ENCODE data around the gene TMEM129.

TMEM129 gene

GRCh38 chr4:1744552-1744951 lies 23.4 kb upstream of the TMEM129 start:
- no peak for DNase-seq (ENCODE audit: low spot score)

- DNase-seq (ENCODE audit: low spot score), result no peak
These were observed 22.9 kb upstream of the TMEM129 start for GRCh38 chr4:1743975-1744374.

GRCh38 chr4:1743551-1743950 lies 22.4 kb upstream of the TMEM129 start:
- DNase-seq (ENCODE audit: low spot score), result no peak

GRCh38 chr4:1741208-1741607 lies 20.1 kb upstream of the TMEM129 start:
- DNase-seq (ENCODE audit: low spot score), result no peak

DNA sequence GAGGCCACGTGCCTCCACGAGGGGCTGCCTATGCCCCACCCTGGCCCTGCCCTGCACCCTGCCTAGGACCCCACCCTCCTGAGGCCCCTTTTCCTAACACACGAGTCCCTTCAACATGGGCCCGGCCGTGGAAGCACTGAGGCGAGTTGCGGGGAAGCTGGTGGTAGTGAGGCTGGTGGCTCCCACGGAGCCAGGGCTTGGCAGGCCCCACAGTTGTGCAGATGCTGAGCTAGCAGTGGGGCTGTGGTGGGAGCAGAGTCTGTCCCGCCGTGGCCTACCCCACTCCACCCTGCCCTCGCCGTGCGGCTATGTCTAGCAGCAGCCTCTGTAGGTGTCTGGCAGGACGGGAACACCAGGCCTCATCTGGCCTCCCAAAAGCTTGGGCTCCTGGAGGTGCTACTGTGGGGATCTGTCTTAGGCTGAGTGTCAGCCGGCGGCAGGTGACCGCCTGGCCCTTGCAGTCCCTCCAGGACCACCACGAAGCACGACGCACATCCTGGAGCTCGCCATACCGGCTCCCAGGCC lies 19.0 kb upstream of the TMEM129 start:
- no peak for DNase-seq (ENCODE audit: low spot score)

DNA sequence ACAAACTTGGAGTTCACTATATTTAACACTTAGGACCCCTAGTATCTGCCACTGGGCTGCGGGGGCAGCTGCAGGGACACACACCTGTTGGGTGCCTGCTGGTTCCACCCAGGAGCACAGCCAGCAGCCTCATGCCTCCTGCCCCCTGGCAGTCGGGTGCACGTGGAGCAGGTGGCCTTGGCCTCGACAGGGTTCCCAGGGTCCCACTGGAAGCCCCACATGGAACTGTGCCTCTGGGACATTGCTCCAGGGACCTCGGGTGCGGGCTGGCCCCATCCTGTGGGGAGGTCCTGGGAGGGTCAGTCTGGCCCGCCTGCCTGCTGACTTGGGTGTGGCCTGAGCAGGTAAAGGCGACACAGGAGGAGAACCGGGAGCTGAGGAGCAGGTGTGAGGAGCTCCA lies 18.2 kb upstream of the TMEM129 start:
- no peak for DNase-seq (ENCODE audit: low spot score)

- no peak for DNase-seq (ENCODE audit: low spot score)
These were observed 17.3 kb upstream of the TMEM129 start for GRCh38 chr4:1738410-1738809.

GRCh38 chr4:1737666-1738065 lies 16.5 kb upstream of the TMEM129 start:
- no peak for DNase-seq (ENCODE audit: low spot score)

DNA sequence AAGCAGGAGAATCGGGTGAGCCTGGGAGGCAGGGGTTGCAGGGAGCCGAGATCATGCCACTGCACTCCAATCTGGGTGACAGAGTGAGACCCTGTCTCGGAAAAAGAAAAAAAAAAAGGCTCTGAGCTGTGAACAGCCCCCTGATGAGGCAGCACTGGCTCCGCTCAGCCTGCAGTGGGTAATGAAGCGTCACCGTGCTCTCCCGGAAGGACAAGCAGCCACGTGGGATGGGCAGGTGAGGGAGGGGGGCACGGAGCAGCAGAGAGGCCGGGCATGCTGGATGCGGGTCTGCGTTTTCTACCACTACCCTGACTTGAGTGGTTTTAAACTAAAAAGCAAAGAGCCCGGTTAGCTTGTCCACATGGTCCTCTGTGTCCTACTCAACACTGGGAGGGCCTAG lies 15.7 kb upstream of the TMEM129 start:
- DNase-seq (ENCODE audit: low spot score), result no peak

- no peak for DNase-seq (ENCODE audit: low spot score)
These were observed 14.1 kb upstream of the TMEM129 start for GRCh38 chr4:1735215-1735614.

- no peak for DNase-seq (ENCODE audit: low spot score)
These were observed 11.8 kb upstream of the TMEM129 start for GRCh38 chr4:1732911-1733310.

DNA sequence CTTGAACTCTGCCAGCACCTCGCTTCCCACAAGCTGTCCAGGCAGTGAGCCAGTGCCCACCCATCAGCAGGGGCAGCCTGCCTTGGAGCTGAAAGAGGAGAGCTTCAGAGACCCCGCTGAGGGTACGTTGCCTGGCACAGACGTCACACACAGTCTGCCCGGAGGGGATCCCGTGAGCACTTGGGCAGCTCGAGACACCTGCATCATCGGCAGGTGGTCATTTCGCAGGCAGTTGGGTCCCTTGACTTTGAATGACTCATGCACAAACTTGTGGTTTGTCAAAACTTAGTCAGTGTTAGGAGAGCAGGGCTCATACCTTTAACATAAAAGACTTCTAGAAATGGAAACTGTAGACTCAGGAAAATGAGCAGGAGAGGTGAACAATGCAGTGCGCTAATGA lies 10.1 kb upstream of the TMEM129 start:
- DNase-seq (ENCODE audit: low spot score), result no peak

GRCh38 chr4:1730532-1731135 lies 9.5 kb upstream of the TMEM129 start:
- no peak for DNase-seq (ENCODE audit: low spot score)

DNA sequence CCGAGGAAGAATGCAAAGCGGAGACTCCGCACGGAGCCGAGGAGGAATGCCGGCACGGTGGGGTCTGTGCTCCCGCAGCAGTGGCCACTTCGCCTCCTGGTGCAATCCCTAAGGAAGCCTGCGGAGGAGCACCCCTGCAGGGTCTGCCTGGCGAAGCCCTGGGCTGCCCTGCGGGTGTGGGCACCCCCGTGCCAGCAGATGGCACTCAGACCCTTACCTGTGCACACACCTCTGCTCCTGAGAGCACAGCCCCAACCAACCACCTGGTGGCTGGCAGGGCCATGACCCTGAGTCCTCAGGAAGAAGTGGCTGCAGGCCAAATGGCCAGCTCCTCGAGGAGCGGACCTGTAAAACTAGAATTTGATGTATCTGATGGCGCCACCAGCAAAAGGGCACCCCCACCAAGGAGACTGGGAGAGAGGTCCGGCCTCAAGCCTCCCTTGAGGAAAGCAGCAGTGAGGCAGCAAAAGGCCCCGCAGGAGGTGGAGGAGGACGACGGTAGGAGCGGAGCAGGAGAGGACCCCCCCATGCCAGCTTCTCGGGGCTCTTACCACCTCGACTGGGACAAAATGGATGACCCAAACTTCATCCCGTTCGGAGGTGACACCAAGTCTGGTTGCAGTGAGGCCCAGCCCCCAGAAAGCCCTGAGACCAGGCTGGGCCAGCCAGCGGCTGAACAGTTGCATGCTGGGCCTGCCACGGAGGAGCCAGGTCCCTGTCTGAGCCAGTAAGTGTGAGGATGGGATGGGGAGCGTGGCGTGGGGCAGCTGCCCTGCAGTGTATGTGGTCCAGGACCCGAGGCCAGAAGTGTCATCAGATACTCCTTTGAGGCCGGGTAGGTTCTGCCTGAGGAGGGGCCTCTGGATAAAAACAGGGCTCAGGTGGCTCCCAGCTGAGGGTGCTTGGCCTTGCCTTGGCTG lies 7.2 kb upstream of the TMEM129 start:
- DNase-seq (ENCODE audit: low spot score), result no peak

DNA sequence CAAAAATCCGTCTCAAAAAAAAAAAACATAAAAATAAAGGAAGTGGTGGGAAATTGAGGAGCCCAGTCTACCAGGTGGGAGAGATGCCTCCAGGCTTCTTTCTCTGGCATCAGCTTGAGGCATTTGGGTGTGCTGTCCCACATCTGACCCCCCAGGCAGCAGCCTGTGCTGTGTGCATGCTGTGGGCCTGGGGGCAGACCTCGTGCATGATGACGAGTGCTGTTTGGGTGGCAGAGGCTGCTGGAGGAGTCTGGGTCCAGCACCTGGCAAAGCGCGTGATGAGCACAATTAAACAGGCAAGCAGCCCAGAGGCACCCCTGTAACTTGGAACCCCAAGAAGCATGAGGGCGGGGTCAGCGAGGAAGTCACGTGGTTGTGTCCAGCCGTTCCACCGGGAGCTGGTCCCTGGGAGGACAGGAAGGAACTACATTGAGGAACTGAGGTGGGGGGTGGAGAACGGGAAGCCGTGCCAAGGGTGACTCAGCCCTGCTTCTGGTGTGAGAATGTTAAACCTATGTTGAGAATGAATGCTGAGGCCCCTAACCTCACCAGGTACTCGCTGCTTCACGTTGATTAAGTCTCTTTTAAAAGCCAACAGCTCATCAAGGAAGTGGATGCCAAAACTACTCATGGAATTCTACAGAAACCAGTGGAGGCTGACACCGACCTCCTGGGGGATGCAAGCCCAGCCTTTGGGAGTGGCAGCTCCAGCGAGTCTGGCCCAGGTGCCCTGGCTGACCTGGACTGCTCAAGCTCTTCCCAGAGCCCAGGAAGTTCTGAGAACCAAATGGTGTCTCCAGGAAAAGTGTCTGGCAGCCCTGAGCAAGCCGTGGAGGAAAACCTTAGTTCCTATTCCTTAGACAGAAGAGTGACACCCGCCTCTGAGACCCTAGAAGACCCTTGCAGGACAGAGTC lies 6.3 kb upstream of the TMEM129 start:
- peak; percentile 38 for DNase-seq (ENCODE audit: low spot score)

DNA sequence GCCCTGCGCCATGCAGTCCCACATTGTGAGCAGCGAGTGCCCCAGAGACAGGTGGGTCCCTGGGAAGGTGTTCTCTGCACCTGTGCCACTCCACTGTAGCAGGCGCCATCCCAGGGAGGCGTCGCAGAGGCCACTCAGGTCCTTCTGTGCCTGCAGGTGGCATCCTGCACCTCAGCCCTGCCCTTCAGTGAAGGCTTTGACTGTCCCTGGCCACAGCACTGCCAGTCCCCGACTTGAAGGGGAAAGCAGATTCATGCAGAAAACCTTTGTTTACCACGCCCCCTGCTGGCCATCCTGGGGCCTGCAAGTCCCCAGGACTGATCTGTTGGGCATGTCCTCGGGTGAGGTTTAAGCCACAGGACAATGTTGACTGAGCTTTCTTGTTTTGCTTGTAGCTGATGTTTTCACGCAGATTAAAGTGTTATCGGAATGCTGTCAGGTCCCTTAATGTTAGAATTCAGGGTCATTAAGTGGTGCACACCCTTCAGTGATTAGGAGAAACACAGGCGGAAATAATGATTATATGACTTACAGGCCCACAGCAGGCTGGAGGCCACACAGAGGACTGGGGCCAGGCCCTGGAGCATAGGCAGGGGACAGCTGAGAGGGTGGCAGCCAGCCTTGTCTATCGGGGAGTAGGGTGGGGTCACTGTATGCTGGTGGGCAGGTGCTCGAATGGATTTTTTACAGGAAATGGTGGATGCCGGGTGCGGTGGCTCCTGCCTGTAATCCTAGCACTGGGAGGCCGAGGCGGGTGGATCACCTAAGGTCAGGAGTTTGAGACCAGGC lies 5.2 kb upstream of the TMEM129 start:
- DNase-seq (ENCODE audit: low spot score), result peak; percentile 83

DNA sequence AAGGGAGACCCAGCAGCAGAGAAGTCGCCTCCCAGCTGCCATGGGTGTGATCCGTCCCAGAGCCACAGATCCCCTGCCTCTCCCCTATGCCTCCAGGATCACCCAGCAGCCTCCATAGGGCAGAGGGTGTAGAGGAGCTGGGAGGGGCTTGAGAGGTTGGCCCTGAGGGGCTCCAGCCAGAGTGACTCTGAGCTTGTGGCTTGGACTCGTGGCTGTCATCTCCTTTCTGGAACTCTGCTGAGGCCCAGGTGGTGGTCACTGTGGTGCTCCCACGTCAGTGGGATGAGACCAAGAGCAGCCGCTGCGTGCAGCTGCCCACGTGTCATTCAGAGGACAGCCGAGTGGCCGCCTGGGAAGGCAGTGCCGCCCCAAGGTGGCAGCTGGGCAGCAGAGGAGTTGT lies 4.4 kb upstream of the TMEM129 start:
- DNase-seq (ENCODE audit: low spot score), result no peak

GRCh38 chr4:1723131-1723801 lies 2.1 kb upstream of the TMEM129 start:
- DNase-seq (ENCODE audit: low spot score), result no peak

GRCh38 chr4:1722551-1723118 lies 1.5 kb upstream of the TMEM129 start:
- DNase-seq (ENCODE audit: low spot score), result no peak
